ENCODE measurements around the gene MYO19.

Gene MYO19, protein sequence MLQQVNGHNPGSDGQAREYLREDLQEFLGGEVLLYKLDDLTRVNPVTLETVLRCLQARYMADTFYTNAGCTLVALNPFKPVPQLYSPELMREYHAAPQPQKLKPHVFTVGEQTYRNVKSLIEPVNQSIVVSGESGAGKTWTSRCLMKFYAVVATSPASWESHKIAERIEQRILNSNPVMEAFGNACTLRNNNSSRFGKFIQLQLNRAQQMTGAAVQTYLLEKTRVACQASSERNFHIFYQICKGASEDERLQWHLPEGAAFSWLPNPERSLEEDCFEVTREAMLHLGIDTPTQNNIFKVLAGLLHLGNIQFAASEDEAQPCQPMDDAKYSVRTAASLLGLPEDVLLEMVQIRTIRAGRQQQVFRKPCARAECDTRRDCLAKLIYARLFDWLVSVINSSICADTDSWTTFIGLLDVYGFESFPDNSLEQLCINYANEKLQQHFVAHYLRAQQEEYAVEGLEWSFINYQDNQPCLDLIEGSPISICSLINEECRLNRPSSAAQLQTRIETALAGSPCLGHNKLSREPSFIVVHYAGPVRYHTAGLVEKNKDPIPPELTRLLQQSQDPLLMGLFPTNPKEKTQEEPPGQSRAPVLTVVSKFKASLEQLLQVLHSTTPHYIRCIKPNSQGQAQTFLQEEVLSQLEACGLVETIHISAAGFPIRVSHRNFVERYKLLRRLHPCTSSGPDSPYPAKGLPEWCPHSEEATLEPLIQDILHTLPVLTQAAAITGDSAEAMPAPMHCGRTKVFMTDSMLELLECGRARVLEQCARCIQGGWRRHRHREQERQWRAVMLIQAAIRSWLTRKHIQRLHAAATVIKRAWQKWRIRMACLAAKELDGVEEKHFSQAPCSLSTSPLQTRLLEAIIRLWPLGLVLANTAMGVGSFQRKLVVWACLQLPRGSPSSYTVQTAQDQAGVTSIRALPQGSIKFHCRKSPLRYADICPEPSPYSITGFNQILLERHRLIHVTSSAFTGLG

GRCh38 chr17:36534840-36535668 lies at the start of gene MYO19, which contains the start of gene PIGW:
TSS of gene MYO19 (minus strand) at chr17:36534868. CDS start at chr17:36532538, 2,330 bp downstream.
TSS of gene PIGW (plus strand) at chr17:36534987. CDS start at chr17:36537102, 2,115 bp downstream.
- peak within 1 kb of the TSS; percentile 87 for H2AFZ ChIP-seq (ENCODE audit: low read length)

DNA sequence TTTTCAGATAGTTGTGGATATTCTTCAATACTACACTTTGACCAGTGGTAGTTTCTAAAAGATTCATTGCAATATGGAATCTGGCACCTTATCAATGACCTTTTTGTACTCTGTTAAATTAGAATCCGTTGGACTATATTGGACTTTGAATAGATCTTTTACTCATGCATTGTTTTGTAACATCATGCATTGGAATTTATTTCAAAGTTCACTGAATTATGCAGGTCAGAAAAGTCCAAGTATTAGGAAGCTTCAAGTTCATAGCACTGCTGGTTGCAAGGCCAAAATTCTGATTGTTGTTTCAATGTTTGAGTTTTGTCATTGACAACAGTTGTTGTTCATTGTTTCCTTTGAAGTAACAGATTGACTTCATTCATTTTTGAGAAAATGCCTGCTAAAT lies 49.1 kb upstream of the MYO19 start:
- Histone ChIP-seq H3K9me2 (replicated peaks; ENCODE audit: insufficient read depth, low read length) (no peaks in the 10 kb centered on the region), H3K4me1 (ENCODE audit: low read length) (no peaks in the 10 kb centered on the region), H3K4me2 (ENCODE audit: low read depth, low read length) (no peak overlapping the region), H3K9me3 (replicated peaks; ENCODE audit: insufficient read depth, low read length) (no peaks in the 10 kb centered on the region), H3K9ac (ENCODE audit: low read length) (no peak overlapping the region), H2AFZ (ENCODE audit: low read length) (no peak overlapping the region), H3K4me3 (ENCODE audit: low read length) (no peak overlapping the region), H3K27ac (ENCODE audit: low read length) (no peak overlapping the region), H3K79me2 (ENCODE audit: low read length) (peaks cover 14% of the 10 kb centered on the region), H4K20me1 (ENCODE audit: insufficient read depth, low read length) (no peaks in the 10 kb centered on the region), H3F3A (ENCODE audit: insufficient read depth, low read length) (peaks cover 4% of the 10 kb centered on the region; the same call in 1 of the 2 replicates), H3K27me3 (replicated peaks; ENCODE audit: insufficient read depth, low read length) (no peaks in the 10 kb centered on the region), H3K36me3 (replicated peaks; ENCODE audit: insufficient read depth, low read length) (peaks cover 16% of the 10 kb centered on the region)
- DNase-seq = no peak
- TF ChIP-seq EZH2 (optimal IDR thresholded peaks at IDR 0.05; ENCODE audit: low read depth, low read length) = no peak
- TF ChIP-seq, protein P1, sequence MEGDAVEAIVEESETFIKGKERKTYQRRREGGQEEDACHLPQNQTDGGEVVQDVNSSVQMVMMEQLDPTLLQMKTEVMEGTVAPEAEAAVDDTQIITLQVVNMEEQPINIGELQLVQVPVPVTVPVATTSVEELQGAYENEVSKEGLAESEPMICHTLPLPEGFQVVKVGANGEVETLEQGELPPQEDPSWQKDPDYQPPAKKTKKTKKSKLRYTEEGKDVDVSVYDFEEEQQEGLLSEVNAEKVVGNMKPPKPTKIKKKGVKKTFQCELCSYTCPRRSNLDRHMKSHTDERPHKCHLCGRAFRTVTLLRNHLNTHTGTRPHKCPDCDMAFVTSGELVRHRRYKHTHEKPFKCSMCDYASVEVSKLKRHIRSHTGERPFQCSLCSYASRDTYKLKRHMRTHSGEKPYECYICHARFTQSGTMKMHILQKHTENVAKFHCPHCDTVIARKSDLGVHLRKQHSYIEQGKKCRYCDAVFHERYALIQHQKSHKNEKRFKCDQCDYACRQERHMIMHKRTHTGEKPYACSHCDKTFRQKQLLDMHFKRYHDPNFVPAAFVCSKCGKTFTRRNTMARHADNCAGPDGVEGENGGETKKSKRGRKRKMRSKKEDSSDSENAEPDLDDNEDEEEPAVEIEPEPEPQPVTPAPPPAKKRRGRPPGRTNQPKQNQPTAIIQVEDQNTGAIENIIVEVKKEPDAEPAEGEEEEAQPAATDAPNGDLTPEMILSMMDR (IDR thresholded peaks at IDR 0.05; ENCODE audit: low read length) = no peak
- TF ChIP-seq EZH2phosphoT487 (IDR thresholded peaks at IDR 0.05; ENCODE audit: low read length) = no peak

More at GRCh38 chr17:36534840-36535668, at the start of gene MYO19, which contains the start of gene PIGW:
- peak; percentile 93 for DNase-seq
- Histone ChIP-seq H4K20me1 (ENCODE audit: insufficient read depth, low read length) (no peaks in the 10 kb centered on the region), H3F3A (ENCODE audit: insufficient read depth, low read length) (peaks cover 12% of the 10 kb centered on the region; the same call in 1 of the 2 replicates), H3K4me3 (ENCODE audit: low read length) (peak within 1 kb of the TSS; percentile 82), H3K9me3 (replicated peaks; ENCODE audit: insufficient read depth, low read length) (no peaks in the 10 kb centered on the region), H3K79me2 (ENCODE audit: low read length) (peaks cover 48% of the 10 kb centered on the region), H3K4me1 (ENCODE audit: low read length) (peaks cover 12% of the 10 kb centered on the region), H3K27ac (ENCODE audit: low read length) (peak within 1 kb of the TSS; percentile 98), H3K27me3 (replicated peaks; ENCODE audit: insufficient read depth, low read length) (no peaks in the 10 kb centered on the region), H3K4me2 (ENCODE audit: low read depth, low read length) (peak within 1 kb of the TSS; percentile 93), H3K9me2 (replicated peaks; ENCODE audit: insufficient read depth, low read length) (no peaks in the 10 kb centered on the region), H3K36me3 (replicated peaks; ENCODE audit: insufficient read depth, low read length) (no peaks in the 10 kb centered on the region; the same call in 1 of the 2 replicates), H3K9ac (ENCODE audit: low read length) (peak within 1 kb of the TSS; percentile 99)
- TF ChIP-seq EZH2phosphoT487 (IDR thresholded peaks at IDR 0.05; ENCODE audit: low read length) (no peak), EZH2 (optimal IDR thresholded peaks at IDR 0.05; ENCODE audit: low read depth, low read length) (no peak)
- TF ChIP-seq, protein P1 (IDR thresholded peaks at IDR 0.05; ENCODE audit: low read length) = peak; percentile 10; the same call in 1 of the 2 replicates

- no peak for DNase-seq
- Histone ChIP-seq H3K27me3 (replicated peaks; ENCODE audit: insufficient read depth, low read length) (no peaks in the 10 kb centered on the region), H3K9me3 (replicated peaks; ENCODE audit: insufficient read depth, low read length) (no peaks in the 10 kb centered on the region), H3K9me2 (replicated peaks; ENCODE audit: insufficient read depth, low read length) (no peaks in the 10 kb centered on the region), H3K79me2 (ENCODE audit: low read length) (peaks cover 48% of the 10 kb centered on the region), H3K36me3 (replicated peaks; ENCODE audit: insufficient read depth, low read length) (peaks cover 6% of the 10 kb centered on the region; the same call in 1 of the 2 replicates), H3F3A (ENCODE audit: insufficient read depth, low read length) (no peaks in the 10 kb centered on the region), H2AFZ (ENCODE audit: low read length) (no peak overlapping the region), H3K4me1 (ENCODE audit: low read length) (no peaks in the 10 kb centered on the region), H3K27ac (ENCODE audit: low read length) (no peak overlapping the region), H3K9ac (ENCODE audit: low read length) (no peak overlapping the region), H4K20me1 (ENCODE audit: insufficient read depth, low read length) (no peaks in the 10 kb centered on the region), H3K4me3 (ENCODE audit: low read length) (no peak overlapping the region), H3K4me2 (ENCODE audit: low read depth, low read length) (no peak overlapping the region)
- TF ChIP-seq, protein P1 (IDR thresholded peaks at IDR 0.05; ENCODE audit: low read length) = no peak
- TF ChIP-seq EZH2phosphoT487 (IDR thresholded peaks at IDR 0.05; ENCODE audit: low read length) = no peak
- TF ChIP-seq EZH2 (optimal IDR thresholded peaks at IDR 0.05; ENCODE audit: low read depth, low read length) = no peak
Measured at GRCh38 chr17:36578671-36579070, 44.0 kb upstream of the MYO19 start.
